OCI-LY3 (cell line): ENCODE results near the gene EPHB2.

ENCODE experiments used
- CTCF ChIP-seq: fragments of 200-600, 300-600 bp; sonication (generic); IDR thresholded peaks from 2 replicates; pipeline ENCODE4 v1.5.1; 2014; ENCODE audit warnings: antibody characterized with exemption, low read length, low read depth
- EZH2phosphoT487 ChIP-seq: fragments of 200-600 bp; shearing (Covaris generic); IDR thresholded peaks from 2 replicates; pipeline ENCODE4 v1.6.1; 2018; ENCODE audit warnings: antibody characterized with exemption, mixed run types, low read depth

GRCh38 chr1:22876359-22877111 is 165.9 kb downstream of the EPHB2 start:
- TF ChIP-seq CTCF = no peak
- no peak for TF ChIP-seq EZH2phosphoT487
